ENCODE results near the gene AICDA.

- TF ChIP-seq CTCF (IDR thresholded peaks at IDR 0.05) (no peak), POLR2A (IDR thresholded peaks at IDR 0.05) (no peak)
Observed at GRCh38 chr12:8661751-8662150, 49.1 kb upstream of the AICDA start.
